GM21515 (cell line): ENCODE measurements around the gene SORL1.
"Not testable (repeated sequence)": the region's sequence is repeated elsewhere in the genome, so short reads cannot be mapped to it uniquely, and the experiment has no call there.

Source experiments
- ATAC-seq: cut with Tn5 transposase; IDR thresholded peaks from one replicate; pipeline ENCODE4 v1.9.1; 2021; ENCODE audit not compliant: unreplicated experiment

SORL1 gene

DNA sequence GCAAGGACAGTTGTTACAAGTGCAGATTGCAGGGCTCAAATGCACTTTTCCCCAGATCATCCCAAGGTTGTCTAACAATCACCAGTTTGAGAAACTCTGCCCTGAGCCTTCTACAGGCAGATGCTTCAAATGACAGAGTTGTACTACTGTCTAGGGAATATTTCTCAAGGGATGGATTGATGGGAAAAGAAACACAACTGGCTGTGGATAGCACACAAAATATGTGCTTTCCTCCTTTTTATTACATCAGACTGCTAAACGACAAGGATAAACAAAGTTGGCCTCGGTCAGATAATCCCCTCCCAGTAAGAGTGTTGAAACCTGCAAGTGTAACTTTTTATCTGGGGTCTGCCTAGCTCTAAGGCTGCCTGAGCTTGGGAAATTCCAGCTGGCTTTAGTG lies 47.3 kb downstream of the SORL1 start:
- ATAC-seq, result no peak

- no peak for ATAC-seq
These were observed 48.2 kb downstream of the SORL1 start for GRCh38 chr11:121500275-121500674.

GRCh38 chr11:121500717-121501116 lies 48.6 kb downstream of the SORL1 start:
- ATAC-seq, result no peak

DNA sequence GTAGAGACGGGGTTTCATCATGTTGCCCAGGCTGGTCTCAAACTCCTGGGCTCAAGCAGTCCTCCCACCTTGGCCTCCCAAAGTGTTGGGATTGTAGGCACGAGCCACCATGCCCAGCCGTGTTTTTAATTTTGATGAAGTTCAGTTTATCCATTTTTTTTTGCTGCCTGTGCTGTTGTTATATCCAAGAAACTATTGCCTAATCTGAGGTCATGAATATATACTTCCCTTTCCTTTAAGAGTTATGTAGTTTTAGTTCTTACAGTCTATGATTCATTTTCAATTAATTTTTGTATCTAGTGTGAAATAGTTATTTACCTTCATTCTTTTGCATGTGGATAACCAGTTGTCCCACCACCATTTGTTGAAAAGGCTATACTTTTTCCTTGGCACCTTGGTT lies 50.9 kb downstream of the SORL1 start:
- ATAC-seq, result no peak

DNA sequence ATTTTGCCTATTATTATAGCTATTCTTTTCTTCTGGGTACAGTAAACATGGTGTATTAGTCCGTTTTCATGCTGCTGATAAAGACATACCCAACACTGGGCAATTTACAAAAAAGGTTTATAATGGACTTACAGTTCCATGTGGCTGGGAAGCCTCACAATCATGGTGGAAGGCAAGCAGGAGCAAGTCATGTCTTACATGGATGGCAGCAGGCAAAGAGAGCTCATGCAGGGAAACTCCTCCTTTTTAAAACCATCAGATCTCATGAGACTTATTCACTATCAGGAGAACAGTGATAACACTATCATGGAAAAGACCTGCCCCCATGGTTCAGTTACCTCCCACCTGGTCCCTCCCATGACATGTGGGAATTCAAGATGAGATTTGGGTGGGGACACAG lies 54.1 kb downstream of the SORL1 start:
- ATAC-seq, result not testable (repeated sequence)

- no peak for ATAC-seq
These were observed 56.3 kb downstream of the SORL1 start for GRCh38 chr11:121508449-121508848.

- ATAC-seq, result no peak
These were observed 58.3 kb downstream of the SORL1 start for GRCh38 chr11:121510438-121510837.

DNA sequence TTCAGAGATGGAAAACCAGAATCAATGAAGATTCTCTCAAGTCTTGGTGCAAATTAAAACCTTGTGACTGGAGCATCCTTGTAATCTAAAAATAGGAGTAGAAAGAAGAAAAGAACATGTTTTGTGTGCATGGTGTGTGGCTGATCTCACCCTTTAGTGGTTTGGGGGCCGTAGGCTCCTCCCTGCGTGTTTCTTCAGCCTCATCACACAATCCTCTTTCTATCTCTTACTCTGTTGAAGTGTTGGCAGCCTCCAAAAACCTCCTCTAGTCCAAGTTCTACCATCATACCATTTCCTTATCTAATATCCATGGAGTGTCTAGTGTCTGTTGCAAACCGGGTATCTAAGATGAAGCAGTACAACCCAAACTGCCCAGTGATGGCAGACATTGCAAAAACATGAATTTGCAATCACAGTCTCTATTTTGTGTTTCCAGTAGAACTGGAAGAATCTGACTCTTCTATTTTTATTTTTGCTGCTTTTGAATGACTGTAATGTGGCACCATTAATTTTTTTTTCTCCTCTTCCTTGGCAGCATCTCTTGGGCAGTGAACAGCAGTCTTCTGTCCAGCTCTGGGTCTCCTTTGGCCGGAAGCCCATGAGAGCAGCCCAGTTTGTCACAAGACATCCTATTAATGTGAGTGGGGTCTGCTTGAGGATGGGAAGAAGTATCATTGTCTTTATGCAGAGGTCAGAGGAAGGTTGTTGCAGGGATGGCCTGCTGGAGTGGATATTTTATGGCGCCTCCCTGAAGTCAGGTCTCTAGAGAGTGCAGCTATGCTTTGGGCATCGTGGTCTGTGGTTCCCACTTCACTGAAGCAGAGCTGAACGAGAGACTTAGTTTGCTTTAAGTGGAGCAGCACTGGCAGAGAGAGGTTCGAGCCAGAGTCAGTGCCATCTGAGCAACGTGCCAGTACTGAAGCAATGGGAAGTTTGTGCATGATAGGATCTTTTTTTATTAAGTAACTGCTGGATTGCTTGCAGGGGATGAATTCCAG lies 60.7 kb downstream of the SORL1 start:
- ATAC-seq, result no peak

GRCh38 chr11:121513807-121514206 lies 61.7 kb downstream of the SORL1 start:
- no peak for ATAC-seq

DNA sequence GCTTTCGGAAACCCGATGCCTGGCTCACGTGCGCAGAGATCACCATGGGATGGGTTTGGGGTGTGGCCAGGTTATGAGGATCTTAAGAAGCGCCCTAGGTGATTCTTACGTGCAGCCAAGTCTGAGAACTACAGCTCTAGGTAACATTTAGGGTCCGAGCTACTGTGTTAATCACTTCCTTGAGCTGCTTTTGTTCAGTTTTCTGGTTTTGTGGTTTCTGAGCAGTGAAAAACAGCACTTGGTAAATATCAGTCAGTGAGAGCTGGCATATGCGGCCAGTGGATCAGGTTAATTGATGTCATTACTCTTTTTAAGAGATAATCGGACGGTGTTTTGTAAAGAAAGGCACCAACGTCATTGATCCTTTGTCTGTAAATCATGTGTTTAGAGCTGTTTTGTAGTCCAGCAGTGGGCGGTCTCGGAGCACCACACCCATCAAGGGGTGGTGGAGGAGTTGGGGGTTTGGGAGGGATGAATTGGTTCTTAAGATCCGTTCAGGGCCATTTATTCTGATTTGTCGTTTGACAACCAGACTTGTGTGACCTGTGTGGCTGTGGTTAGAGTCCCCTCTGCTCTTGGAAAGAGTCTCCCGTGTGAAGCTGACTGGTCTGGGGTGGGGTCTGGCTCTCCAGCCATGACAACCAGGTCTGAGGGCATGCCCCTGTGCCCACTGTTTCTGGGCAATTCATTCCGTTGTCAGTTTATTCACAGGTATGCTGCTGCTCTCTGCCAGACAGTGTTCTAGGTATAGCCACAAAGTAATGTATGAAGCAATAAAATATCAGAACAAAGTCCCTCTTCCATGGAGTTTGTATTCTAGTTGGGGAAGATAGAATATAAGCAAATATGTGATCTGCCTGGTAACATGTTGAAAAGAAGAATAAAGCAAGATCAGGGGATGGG lies 62.6 kb downstream of the SORL1 start:
- ATAC-seq, result no peak

GRCh38 chr11:121515335-121515671 lies 63.2 kb downstream of the SORL1 start:
- ATAC-seq, result no peak

DNA sequence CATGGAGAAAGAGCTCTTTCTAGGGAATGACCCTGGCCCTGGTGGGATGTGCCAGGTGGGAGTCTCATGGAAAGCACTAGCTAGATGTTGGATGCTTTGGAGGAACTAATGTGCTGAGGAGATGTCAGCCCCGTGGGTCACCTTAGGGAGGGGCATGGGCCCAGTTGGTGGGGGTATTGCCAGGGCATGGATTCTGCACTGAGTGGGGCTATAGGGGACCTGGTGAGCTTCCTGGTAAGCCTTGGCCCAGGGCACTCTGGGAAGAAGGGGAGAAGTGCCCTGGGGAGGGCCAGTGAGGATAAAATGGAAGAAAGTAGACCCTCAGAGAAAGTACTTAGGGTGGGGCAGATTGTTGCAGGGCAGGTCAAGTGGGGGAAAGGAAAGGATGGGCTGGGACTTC lies 65.9 kb downstream of the SORL1 start:
- no peak for ATAC-seq

DNA sequence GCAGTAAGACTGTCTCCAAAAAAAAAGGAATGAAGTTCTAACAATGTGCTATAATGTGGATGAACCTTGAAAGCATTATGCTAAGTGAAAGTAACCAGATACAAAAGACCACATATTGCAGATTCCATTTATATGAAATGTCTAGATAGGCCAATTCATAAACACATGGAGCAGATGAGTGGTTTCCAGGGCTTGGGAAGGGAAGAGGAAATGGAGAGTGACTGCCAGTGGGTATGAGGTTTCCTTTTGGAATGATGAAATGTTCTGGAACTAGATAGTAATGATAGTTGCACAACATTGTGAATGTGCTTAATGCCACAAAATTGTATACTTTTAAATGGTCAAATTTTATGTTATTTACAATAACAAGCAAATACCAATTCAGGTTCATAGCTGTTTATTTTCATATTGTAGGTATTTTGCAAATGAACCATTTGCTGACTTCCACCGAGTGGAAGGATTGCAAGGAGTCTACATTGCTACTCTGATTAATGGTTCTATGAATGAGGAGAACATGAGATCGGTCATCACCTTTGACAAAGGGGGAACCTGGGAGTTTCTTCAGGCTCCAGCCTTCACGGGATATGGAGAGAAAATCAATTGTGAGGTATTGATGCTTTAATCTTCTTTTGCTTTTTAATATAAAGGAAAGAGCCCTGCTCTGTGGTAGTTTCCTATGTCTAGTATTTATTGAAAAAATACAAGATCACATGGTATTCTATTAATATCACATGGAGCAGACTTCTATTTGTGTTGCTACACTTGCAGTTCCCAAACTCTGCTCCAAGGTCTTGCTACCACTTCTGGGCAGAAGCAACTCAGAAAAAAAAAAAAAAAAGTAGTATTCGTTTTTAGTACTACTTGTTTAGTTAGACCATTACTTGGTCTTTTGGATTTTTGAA lies 68.4 kb downstream of the SORL1 start:
- ATAC-seq, result no peak

DNA sequence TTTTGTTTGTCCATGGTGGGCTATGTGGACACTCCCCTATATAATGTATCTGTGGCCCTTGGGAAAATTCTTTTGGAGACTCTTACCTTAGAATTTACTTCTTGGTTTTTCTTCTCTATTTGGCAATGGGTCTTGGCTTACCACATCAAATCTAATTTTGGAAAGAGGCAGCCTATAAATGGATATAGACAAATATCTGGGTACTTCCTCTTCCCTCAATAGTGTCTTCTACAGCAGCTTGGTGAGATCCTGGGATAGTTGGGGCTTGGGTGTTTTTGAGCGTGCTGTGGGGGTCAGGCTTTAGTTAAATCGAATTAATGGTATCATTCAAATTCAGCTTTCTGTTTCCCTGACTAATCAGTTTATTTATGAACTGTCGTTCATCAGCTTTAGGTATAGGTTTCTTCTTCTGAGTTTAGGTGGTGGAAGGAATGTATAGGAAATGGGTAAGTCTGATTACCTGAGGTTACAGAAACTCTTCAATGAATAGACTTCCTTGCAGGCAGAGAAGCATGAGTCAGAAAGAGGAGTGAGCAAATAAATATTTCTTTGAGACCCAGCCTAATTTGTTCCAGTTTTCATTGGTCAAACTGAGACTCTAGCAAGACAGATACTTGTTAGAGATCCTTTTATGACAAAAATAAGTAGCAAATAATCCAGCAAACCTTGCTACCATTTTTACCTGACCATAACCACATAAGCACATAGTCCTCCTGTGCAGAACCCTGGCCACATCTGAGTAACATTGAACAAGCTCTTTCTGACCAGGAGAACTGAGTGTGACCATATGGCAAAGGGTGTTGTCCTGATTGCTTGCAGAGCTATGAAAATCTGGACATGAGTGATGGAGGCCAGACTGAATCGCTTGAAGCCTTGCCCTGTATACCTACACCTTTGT lies 69.3 kb downstream of the SORL1 start:
- ATAC-seq, result no peak

- ATAC-seq, result no peak
These were observed 70.2 kb downstream of the SORL1 start for GRCh38 chr11:121522043-121522941.

GRCh38 chr11:121523581-121524232 lies 71.6 kb downstream of the SORL1 start:
- no peak for ATAC-seq

DNA sequence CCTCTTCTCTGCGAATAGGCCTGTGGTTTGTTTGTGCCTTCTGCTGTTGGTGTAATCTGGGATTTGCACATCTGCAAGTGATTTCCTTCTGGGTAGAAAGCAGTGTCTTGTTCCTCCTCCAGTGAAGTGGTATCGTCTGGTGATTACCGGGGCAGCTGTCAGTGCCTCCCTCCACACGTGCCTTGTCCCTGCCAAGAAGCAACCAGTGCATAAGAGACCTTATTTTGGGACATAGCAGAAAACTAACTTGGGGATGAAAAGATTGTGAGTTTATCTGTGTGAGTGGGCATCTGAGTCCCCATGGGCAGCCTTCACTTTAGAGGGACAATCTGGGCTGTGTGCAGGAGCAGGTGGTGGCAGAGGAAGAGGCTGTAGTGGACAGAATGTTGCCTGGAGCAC lies 72.1 kb downstream of the SORL1 start:
- no peak for ATAC-seq

DNA sequence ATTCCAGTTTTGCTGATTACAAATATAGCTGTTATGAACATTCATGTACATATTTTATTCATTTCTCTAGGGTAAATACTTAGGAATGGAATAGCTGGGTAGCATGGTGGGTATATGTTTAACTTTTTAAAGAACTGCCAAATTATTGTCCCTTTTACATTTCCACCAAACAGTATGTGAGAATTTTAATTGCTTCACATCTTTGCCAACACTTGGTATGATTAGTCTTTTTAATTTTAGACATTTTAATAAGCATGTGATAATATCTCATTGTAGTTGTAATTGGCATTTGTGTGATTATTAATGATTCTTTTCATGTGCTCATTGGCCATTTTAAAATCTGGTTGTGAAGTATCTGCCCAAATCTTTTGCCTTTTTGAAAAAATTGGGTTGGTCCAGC lies 73.3 kb downstream of the SORL1 start:
- ATAC-seq, result no peak
